ENCODE measurements around the gene TAOK1.
A peak's percentile ranks its signal among the peaks of the same experiment; 100 is the strongest.

The TAOK1 gene

GRCh38 chr17:29586676-29587469 lies 196.7 kb downstream of the TAOK1 start:
- DNase-seq = no peak

- DNase-seq = no peak
These were observed 197.4 kb downstream of the TAOK1 start for GRCh38 chr17:29587591-29587990.

- DNase-seq = no peak
These were observed 197.9 kb downstream of the TAOK1 start for GRCh38 chr17:29588017-29588561.

DNA sequence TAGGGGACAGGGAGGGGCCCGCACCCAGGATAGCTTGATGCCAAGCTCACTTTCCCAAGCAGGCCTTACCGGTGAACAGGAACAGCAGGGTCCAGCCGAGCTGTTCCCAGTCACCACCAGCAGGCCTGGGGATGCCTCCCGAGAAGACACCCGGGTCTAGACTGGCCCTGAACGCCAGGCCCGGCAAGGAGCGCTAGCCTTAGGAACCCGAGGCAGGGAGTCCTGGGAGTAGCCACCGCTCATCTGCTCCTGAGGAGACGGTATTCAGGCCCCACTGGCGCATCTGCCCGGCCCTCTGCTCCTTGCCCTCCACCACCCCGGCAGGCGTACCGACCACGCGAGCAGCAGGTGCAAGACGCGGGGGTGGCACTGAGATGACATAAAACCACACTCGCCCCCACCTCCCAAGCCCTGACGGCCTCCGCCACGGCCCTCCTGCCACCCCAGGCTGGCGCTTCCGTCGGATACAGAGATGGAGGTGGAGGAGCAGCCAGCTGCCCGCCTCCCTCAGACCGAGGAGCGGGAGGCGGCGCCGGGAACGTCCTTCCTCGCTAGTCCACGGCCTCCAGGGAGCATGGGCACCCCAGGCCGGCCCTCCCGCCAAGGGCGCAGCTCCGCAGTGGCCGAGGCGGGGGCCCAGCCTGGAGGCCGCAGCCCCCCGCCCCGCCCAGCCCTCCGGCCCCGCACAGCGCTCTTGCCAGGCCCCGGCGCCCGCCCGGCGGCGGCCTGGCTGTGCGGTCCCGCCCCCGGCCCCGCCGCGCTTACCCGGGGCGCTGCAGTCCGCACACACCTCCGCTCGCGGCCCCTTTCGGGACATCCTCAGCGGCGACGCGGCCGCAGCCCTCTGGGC lies 198.6 kb downstream of the TAOK1 start:
- no peak for DNase-seq

- peak; percentile 88 for DNase-seq
These were observed 199.6 kb downstream of the TAOK1 start, which contains the start of gene GIT1 for GRCh38 chr17:29589524-29590410. Gene GIT1, minus strand, starts transcription at chr17:29589648. Its CDS starts 270 bp downstream, at chr17:29589378.

DNA sequence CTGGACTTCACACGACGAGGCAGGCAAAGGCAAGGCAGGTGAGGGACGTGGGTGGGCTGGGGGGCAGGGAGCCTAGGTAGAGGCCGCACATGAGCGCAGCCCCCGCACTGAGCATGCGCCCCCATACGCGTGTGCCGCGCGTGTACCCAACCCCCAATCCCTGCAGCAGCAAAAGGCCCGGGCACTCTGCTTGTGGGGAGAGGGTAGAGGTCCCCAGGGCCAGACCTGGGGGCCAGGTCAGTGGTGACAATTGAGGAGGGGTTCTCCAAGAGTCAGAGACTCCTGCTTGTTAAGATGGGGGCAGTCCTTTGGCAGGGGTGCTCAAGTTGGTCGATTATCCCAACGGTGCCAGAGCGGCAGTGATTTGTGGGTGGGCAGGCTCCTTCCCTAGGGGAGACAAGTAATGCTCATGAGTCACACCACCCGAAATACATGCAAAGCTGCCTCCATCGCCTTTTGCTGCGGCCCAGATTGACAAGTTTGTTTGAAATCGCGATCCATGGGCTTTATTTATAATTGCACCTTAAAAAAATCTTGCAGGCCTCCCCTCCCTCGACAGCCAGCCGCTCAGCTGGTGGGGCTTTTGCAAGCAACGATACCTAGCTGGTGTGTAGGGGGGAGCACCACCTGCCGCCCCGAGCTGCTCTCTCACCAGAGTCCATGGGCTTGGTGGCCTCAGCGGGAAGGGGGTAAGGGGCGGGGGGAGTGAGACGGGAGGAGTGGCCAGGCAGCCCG lies 200.4 kb downstream of the TAOK1 start:
- DNase-seq = peak; percentile 25

- DNase-seq = peak; percentile 64
These were observed 201.1 kb downstream of the TAOK1 start for GRCh38 chr17:29591146-29591736.

GRCh38 chr17:29591737-29592608 lies 201.8 kb downstream of the TAOK1 start:
- peak; percentile 91 for DNase-seq

DNA sequence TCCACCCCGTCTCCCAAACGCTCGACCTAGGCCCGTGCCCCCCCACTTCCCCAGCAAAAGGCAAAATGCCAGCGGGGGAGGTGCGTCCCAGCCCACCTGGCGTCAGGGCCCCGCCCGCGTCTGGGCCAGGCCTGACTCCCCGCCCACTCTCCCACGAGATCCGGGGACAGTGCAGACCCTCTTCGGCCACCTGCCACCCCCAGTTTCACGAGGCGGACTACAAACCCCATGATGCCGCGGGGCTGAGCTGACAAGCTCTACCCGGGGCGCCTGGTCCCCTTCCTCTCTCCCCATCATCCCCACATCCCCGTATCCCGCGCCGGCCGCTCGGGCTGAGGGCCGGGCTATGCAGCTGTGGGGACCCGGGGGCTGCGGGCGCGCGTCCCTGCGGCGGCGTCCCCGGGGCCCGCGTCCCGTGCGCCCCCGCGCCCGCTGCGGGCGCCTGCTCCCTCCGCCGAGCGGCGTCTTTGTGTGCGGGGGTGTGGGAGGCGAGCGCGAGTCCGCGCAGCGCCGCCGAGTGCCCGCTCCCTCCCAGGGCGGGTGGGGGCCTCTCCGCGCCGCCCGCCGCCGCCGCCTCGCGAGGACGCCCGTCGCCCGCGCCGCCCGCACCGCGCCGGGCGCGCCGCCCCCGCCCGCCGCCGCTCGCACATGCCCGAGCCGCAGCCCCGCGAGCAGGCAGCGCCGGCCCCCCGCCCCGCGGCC lies 202.8 kb downstream of the TAOK1 start, which contains the start of gene ANKRD13B:
Gene ANKRD13B, plus strand, starts transcription at position 283 of the 702 bp plus-strand sequence. CDS start 490 bp downstream, outside the sequence.
- DNase-seq = peak; percentile 48

DNA sequence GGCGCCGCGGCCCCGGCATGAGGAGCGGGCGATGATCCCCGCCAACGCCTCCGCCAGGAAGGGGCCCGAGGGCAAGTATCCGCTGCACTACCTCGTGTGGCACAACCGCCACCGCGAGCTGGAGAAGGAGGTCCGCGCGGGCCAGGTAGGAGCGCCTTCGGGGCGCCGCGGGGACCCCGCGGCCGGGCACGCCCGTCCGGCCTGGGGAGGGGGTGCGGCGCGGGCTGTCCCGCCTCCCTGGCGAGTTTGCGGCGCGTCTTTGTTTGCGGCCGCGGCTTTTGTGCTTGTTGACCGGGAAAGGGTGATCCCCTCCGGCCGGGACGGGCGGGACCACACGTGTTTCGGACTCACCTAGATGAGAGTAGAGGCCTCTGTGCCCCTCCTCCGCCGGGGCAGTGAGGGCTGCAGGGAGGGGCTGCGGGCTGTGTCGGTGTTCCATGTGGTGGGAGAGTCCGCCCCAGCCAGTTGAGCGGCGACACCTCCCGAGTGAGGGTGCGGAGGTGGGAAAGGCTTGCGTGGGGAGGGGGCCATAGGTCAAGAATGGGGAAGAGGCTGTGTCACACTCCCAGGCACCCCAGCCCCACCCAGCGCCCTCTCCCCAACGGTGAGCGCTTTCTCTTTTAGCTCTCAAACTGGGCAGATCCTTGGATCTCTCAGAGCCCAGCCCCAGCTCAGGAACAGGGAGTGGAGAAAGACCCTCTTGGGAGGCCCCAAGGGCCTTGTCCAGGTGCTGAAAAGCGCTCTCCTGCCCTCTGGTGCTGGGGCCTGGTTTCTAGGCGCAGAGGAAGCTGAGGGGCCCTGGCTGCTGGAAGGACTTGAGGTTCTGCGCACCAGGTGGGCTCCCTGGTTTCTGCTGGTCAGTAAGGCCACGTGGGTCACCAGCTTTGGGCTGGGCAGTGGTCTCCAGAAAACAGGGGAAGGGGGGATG lies 203.7 kb downstream of the TAOK1 start:
- DNase-seq = peak; percentile 24

DNA sequence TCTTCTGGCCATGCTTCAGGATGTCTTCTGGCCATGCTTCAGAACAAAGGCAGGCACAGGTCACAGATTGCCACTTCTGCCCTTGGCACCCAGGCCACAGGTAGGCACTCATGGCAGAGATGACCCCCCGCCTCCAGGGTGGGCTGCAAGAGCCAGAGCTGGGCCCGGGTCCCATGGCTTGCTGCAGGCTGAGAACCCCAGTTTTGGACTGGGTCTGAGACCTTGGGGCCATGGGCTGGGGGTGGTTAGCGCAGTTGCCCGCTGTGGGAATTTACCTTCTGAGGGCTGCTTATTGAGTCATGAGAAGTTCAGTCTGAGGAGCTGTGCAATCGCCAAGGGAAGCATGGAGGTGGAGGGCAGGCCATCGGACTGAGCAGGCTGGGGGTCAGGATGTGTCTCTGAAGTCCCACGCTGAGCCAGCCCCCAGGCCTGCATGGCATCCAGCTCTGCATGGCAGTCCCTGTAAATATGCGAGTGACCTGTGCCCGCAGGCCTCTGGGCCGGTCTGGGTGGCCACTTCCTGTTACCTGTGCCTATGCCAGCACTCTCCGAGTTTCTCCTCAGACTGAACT lies 204.4 kb downstream of the TAOK1 start:
- DNase-seq = no peak

DNA sequence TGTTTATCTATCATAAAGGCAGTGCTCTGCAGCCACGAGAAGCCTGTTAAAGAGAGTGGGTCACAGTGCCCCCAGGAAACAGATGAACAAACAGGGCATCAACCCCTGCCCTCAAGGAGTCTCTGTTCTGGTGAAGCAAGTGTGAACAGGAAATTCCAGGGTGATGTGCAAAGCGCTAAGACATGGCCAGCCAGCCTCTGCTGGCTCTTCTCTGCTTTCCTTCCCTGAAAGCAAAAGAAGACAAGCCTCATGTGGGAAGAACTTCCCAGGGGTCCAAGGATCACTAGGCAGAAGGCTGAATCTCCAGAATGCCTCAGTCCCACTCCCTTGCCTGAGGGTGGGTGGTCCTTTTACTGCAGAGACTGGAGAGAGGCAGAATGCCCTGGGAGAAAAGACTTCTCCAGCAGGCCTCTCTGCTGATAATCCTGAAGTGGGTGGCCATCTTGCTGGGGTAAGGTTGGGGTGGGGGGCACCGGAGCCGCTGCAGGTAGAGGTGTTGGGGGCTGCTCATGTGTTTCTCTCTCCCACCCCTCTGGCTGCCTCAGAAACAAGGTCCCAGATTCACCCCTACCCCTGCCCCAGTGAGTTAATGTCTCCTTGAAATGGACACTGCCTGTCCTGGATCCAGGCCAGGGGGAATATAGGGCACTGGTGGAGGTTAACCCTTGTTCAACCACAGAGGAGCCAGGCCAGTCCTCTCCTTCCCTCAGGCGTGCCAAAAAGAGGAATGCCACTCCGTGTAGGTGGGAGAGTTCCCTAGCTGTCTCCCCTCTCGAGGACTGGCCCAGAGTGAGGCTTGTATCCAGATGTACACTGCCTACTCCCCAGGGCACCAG lies 205.2 kb downstream of the TAOK1 start:
- no peak for DNase-seq

DNA sequence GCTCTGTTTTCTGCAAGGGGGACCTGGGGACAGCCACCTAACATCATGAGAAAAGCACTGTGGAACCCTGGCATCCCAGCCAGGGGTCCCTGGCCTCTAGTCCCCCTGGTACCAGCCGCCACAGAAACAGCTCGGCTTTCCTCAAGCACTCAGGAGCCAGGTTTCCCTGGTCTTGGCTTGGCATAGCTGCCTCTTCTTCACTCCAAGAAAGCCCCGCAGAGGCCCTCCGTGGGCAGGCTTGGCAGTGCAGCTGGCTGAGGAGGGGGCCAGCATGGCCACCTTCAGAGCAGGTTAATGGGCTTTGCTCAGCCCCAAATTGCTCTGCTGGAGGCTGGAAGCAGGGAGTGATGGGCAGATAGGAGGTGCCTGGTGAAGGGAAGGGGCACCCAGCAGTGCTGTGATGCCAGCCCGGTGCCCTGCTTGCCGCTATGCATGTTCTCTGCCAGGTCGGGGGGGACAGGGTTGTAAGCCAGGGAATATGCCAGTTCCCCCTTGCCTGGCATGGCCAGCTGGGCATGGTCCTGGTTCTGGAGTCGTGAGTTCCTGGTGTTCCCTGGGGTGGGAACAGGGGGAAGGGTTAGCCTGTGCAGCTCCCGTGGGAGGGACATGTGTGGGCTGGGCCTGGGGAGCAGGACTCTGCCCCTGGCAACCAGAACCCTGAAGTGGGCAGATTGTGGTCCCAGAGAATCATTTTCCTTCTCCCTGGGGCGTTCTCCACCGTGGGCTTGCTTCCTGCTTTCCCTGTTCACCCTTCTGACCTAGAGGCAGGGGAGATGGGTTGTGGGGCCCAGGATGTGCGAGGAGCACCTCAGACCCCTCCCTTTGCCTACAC lies 206.0 kb downstream of the TAOK1 start:
- no peak for DNase-seq

GRCh38 chr17:29596811-29597210 lies 206.6 kb downstream of the TAOK1 start:
- DNase-seq = no peak

GRCh38 chr17:29597361-29598172 lies 207.4 kb downstream of the TAOK1 start:
- DNase-seq = no peak
